GM18907 (cell line): ENCODE measurements around the gene RFPL1.

ENCODE experiments used
- ATAC-seq: cut with Tn5 transposase; IDR thresholded peaks from one replicate; pipeline ENCODE4 v1.9.1; 2021; ENCODE audit warnings: mild to moderate bottlenecking, moderate library complexity; ENCODE audit not compliant: unreplicated experiment

The RFPL1 gene

GRCh38 chr22:29442976-29443375 lies 4.6 kb downstream of the RFPL1 start:
- ATAC-seq = no peak

- ATAC-seq = no peak
Measured at GRCh38 chr22:29443452-29443851, 5.1 kb downstream of the RFPL1 start.

- ATAC-seq = no peak
Measured at GRCh38 chr22:29443861-29444792, 5.7 kb downstream of the RFPL1 start.

- no peak for ATAC-seq
Measured at GRCh38 chr22:29445508-29445907, 7.1 kb downstream of the RFPL1 start.

GRCh38 chr22:29447906-29448305 lies 9.5 kb downstream of the RFPL1 start:
- ATAC-seq = no peak

GRCh38 chr22:29449296-29449875 lies 11.0 kb downstream of the RFPL1 start:
- ATAC-seq = no peak

- ATAC-seq = no peak
Measured at GRCh38 chr22:29450222-29450621, 11.8 kb downstream of the RFPL1 start.

- no peak for ATAC-seq
Measured at GRCh38 chr22:29451863-29452262, 13.5 kb downstream of the RFPL1 start.

GRCh38 chr22:29454276-29454675 lies 15.9 kb downstream of the RFPL1 start:
- ATAC-seq = no peak

- ATAC-seq = no peak
Measured at GRCh38 chr22:29456211-29456671, 17.9 kb downstream of the RFPL1 start.

- no peak for ATAC-seq
Measured at GRCh38 chr22:29457730-29458129, 19.3 kb downstream of the RFPL1 start.

- ATAC-seq = no peak
Measured at GRCh38 chr22:29458551-29458950, 20.2 kb downstream of the RFPL1 start.

GRCh38 chr22:29459773-29460172 lies 21.4 kb downstream of the RFPL1 start:
- no peak for ATAC-seq

- no peak for ATAC-seq
Measured at GRCh38 chr22:29461263-29461662, 22.9 kb downstream of the RFPL1 start.

GRCh38 chr22:29463629-29464028 lies 25.2 kb downstream of the RFPL1 start:
- no peak for ATAC-seq

- ATAC-seq = no peak
Measured at GRCh38 chr22:29464581-29464980, 26.2 kb downstream of the RFPL1 start.

GRCh38 chr22:29469755-29470154 lies 31.4 kb downstream of the RFPL1 start:
- no peak for ATAC-seq

GRCh38 chr22:29470159-29470855 lies 31.9 kb downstream of the RFPL1 start:
- ATAC-seq = peak; percentile 44

GRCh38 chr22:29473001-29473400 lies 34.6 kb downstream of the RFPL1 start:
- ATAC-seq = no peak

- ATAC-seq = no peak
Measured at GRCh38 chr22:29475550-29475949, 37.2 kb downstream of the RFPL1 start.

- ATAC-seq = no peak
Measured at GRCh38 chr22:29476116-29476515, 37.7 kb downstream of the RFPL1 start.
